Measurements from ENCODE around the gene LRRC61. TPM values are rescaled to one million over a fixed set of nuclear protein-coding genes. Genes with fewer than 3 reads are reported as not detected.

LRRC61 gene
- total RNA-seq, 1 experiment from 2014 or later, result 48.1 TPM

DNA sequence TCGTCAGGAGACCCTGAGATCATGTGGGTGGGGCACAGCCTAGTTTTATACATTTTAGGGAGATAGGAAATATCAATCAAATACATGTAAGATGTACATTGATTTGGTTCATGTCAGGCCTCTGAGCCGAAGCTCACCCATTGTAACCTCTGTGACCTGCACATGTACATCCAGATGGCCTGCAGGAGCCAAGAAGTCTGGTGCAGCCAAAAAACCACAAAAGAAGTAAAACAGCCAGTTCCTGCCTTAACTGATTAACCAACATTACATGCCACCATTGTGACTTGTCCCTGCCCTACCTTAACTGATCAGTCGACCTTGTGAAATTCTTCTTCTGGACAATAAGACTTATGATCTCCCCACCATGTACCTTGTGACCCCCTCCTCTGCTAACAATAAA, 16.0 kb upstream of the LRRC61 start:
- Histone ChIP-seq H3K27ac (ENCODE audit: low read depth, low read length, poor library complexity, severe bottlenecking) (no peak overlapping the region), H3K36me3 (ENCODE audit: insufficient read depth, low read length, poor library complexity, severe bottlenecking) (no peaks in the 10 kb centered on the region), H3K27me3 (replicated peaks; ENCODE audit: insufficient read depth, low read depth, low read length, poor library complexity) (no peaks in the 10 kb centered on the region), H3K9me3 (ENCODE audit: low read depth, low read length, poor library complexity, severe bottlenecking) (no peaks in the 10 kb centered on the region), H3K4me3 (ENCODE audit: low read depth, low read length, poor library complexity, severe bottlenecking) (no peak overlapping the region), H3K4me1 (ENCODE audit: insufficient read depth, low read length, poor library complexity, severe bottlenecking) (peaks cover 4% of the 10 kb centered on the region)
- ChIA-PET CTCF (no interaction called here), POLR2A (ENCODE audit: low non-redundant PET) (no interaction called here)
- BruUV-seq (replicated peaks), result no TSS peak
- no peak for TF ChIP-seq CTCF (conservative IDR thresholded peaks at IDR 0.05; ENCODE audit: low read depth, low read length)
- TF ChIP-seq EZH2 (IDR thresholded peaks at IDR 0.05; ENCODE audit: borderline replicate concordance, low read depth, low read length, poor library complexity, severe bottlenecking), result no peak
- intact Hi-C loops (cut with micrococcal nuclease; ENCODE audit: unreplicated experiment), result no loop called here
- no peak for DNase-seq (ENCODE audit: low spot score)

GRCh38 chr7:150307904-150308303, 15.3 kb upstream of the LRRC61 start:
- no peaks in the 10 kb centered on the region for H3K27me3 ChIP-seq (replicated peaks; ENCODE audit: insufficient read depth, low read depth, low read length, poor library complexity)
- H3K27ac ChIP-seq (ENCODE audit: low read depth, low read length, poor library complexity, severe bottlenecking), result no peak overlapping the region
- H3K36me3 ChIP-seq (ENCODE audit: insufficient read depth, low read length, poor library complexity, severe bottlenecking), result no peaks in the 10 kb centered on the region
- no peaks in the 10 kb centered on the region for H3K9me3 ChIP-seq (ENCODE audit: low read depth, low read length, poor library complexity, severe bottlenecking)
- ChIA-PET CTCF (no interaction called here), POLR2A (ENCODE audit: low non-redundant PET) (no interaction called here)
- DNase-seq (ENCODE audit: low spot score), result no peak
- TF ChIP-seq EZH2 (IDR thresholded peaks at IDR 0.05; ENCODE audit: borderline replicate concordance, low read depth, low read length, poor library complexity, severe bottlenecking), result no peak
- TF ChIP-seq CTCF (conservative IDR thresholded peaks at IDR 0.05; ENCODE audit: low read depth, low read length), result no peak
- H3K4me1 ChIP-seq (ENCODE audit: insufficient read depth, low read length, poor library complexity, severe bottlenecking), result peaks cover 4% of the 10 kb centered on the region
- no peak overlapping the region for H3K4me3 ChIP-seq (ENCODE audit: low read depth, low read length, poor library complexity, severe bottlenecking)
- BruUV-seq (replicated peaks), result no TSS peak
- intact Hi-C loops (cut with micrococcal nuclease; ENCODE audit: unreplicated experiment), result no loop called here

- Histone ChIP-seq H3K36me3 (ENCODE audit: insufficient read depth, low read length, poor library complexity, severe bottlenecking) (no peaks in the 10 kb centered on the region), H3K27ac (ENCODE audit: low read depth, low read length, poor library complexity, severe bottlenecking) (no peak overlapping the region), H3K4me3 (ENCODE audit: low read depth, low read length, poor library complexity, severe bottlenecking) (no peak overlapping the region), H3K4me1 (ENCODE audit: insufficient read depth, low read length, poor library complexity, severe bottlenecking) (peaks cover 4% of the 10 kb centered on the region), H3K9me3 (ENCODE audit: low read depth, low read length, poor library complexity, severe bottlenecking) (no peaks in the 10 kb centered on the region), H3K27me3 (replicated peaks; ENCODE audit: insufficient read depth, low read depth, low read length, poor library complexity) (no peaks in the 10 kb centered on the region)
- POLR2A ChIA-PET (ENCODE audit: low non-redundant PET), result no interaction called here
- TF ChIP-seq EZH2 (IDR thresholded peaks at IDR 0.05; ENCODE audit: borderline replicate concordance, low read depth, low read length, poor library complexity, severe bottlenecking) (no peak), CTCF (conservative IDR thresholded peaks at IDR 0.05; ENCODE audit: low read depth, low read length) (no peak)
- no TSS peak for BruUV-seq (replicated peaks)
- intact Hi-C loops (cut with micrococcal nuclease; ENCODE audit: unreplicated experiment), result no loop called here
- CTCF ChIA-PET, result no interaction called here
- DNase-seq (ENCODE audit: low spot score), result no peak
Measured at GRCh38 chr7:150308575-150308974, 14.6 kb upstream of the LRRC61 start.
